Measurements from ENCODE around the gene SREBF1.

The SREBF1 gene

DNA sequence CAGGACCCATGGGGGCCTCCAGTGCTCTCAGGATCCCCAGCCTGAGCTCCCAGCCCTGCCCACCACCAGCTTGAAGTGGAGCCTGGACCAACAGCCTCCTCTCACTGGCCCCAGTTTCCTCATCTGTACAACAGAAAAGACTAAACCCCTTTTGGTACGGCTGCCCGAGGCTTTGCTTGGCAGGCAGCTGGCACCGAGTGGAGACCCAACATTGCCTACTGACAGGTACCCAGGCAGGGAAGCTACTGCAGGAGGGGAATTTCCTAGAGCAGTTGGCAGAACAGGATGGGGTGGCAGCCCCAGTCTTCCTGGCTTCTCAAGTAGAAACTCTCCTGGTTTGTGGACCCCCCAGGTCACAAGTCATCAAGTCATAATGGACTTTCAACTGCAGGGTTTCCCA is 14.2 kb downstream of the SREBF1 start:
- DNase-seq = no peak

DNA sequence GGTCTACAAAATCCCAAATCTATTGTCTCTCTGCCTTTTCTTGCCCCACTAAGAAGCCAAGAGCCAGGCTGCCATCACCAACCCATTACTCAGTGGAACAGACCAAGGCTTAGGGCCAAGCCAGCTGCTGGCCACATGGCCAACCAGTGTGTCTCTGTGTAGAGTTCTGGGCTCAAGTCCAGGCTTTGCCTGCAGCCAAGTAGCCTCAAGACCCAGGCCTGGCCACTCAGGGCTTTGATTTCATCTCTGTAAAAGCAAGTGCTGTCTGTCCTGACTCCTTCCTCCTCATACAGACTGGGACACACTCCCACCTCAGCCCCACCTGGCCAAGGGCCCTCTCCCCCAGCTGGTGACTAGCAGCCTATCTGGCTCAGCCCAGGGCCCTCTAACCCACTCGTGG is 14.6 kb downstream of the SREBF1 start:
- no peak for DNase-seq

DNA sequence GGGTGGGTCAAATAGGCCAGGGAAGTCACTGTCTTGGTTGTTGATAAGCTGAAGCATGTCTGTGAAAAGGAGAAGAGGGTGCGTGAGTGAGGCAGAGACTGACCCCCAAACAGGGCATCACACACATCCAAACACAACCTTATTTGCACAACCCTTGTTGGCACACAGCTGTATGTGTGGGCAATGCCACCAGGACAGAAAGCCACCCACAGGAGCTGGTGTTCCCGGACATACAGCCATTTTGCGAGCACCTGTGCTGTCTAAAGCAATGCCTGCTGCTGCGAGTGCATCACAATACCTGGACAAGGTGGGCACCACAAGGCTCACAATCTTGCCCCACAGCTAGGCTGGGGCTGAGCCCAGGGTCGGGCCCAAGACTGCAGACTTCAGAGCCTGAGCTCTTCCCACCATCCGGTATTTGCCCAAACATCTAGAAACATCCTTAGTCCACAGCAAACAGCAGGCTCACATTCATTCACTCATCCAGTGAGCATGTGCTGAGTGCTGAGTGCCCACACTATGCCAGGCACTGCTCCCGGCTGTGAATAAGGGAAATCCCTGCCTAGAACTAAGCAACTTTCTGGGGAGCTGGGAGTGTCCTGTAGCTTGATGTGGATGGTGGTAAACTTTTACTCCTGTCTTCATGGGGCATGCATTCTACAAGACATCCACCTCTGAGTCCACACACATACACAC is 16.2 kb downstream of the SREBF1 start:
- DNase-seq = no peak

DNA sequence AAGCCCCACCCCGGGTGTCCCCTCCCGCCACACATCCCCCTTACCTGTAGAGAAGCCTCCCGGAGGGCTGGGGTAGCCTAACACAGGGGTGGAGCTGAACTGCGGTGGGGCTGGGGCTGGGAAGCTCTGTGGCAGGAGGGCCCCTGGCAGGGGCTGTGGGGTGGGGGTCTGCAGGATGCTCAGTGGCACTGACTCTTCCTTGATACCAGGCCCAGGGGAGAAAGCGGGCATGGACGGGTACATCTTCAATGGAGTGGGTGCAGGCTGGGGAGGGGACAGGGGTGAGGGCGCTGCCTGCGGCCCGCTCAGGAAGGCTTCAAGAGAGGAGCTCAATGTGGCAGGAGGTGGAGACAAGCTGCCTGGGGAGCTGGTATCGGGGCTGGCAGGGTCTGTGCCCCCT is 16.7 kb downstream of the SREBF1 start:
- DNase-seq = no peak

DNA sequence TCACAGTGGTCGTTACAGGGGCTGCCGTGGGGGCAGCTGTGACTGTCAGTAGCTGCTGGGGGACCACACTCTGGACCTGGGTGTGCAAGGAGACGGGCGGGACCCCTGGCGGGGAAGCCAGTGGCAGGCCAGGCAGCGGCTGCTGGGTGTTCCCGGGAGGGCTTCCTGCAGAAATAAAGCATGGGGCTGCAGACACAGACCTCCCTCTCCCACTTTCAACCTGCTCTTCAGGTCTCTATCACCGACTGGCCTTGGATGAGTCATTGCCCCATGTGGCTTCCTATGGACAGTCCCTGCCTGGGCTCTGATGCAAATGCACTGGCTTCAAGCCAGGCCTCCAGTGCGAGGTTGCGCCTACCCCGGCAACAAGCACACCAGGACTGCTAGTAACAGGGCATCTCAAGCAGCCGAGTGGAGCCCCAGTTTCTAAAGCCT is 17.2 kb downstream of the SREBF1 start:
- DNase-seq = peak; percentile 36

DNA sequence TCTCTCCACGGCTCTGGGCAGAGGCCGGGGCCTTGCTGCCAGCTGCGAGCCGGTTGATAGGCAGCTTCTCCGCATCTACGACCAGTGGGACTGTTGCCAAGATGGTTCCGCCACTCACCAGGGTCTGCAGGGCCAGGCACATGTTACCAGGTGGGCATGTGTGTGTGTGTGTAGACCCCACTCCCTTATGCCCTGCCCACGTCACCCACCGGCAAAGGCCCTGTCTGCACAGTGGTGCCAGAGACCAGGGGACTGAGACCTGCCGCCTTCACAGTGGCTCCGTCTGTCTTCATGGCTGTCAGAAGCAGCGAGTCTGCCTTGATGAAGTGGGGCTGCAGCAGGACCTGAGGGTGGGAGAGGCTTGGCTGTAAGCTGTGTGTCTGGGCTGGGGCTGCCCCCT is 17.7 kb downstream of the SREBF1 start:
- DNase-seq = no peak

DNA sequence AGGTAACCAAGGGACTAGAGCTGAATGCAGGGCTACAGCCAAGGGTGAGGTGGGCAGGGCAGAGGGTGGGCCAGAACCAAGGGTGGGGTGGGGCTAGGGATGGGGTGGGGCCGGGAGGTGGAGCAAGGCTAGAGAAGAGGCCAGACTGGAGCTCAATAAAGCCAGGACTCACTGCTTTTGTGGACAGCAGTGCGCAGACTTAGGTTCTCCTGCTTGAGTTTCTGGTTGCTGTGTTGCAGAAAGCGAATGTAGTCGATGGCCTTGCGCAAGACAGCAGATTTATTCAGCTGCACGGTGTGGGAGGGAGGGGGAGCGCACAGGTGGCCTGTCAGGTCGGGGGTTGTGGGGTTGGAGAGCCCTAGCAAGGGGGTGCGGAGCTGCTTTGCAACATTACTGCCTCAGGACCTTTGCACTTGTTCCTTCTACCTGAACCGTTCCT is 18.7 kb downstream of the SREBF1 start:
- DNase-seq = no peak

DNA sequence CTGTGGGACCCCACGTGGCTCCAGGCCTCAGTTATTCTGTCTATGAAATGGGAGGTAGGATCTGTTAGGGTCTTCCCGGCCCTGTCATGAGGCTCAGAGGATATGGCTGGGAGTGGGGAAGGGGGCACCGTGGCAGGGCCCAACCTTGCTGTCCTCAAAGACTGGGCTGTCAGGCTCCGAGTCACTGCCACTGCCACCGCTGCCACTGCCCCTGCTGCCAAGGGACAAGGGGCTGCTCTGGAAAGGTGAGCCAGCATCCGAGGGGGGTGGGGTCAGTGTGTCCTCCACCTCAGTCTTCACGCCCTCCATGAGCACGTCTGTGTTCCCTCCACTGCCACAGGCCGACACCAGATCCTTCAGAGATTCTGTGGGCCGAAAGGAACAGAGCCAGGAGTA is 19.2 kb downstream of the SREBF1 start:
- DNase-seq = no peak

DNA sequence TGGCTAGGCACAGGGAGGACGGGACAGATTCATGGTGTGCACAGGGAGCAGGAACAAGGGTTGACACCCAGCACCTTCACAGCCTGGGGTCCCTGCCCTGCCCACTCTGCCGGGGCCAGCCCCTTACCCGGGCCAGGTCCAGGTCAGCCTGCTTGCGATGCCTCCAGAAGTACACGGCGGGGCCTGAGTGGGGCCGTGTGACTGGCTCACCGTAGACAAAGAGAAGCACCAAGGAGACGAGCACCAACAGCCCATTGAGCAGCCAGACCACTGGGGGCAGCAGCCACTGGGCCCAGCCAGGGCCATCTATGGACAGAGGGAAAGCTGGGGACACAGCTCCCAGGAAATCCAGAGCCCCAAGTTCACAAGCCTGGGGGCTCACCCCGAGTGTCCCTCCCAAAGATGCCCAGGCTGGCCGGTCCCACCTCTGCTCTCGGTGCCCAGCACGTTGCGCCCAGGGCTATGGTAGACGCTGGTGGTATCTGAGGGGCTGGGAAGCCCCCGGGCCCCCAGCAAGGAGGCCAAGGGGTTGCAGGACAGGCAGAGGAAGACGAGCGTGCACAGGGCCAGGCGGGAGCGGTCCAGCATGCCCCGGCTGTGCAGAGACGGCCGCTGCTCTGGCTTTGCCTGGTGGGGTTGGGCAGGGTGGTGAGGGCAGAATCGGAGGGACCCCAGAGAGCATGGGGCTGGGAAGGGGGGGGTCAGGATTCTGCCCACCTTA is 19.8 kb downstream of the SREBF1 start:
- DNase-seq = no peak

DNA sequence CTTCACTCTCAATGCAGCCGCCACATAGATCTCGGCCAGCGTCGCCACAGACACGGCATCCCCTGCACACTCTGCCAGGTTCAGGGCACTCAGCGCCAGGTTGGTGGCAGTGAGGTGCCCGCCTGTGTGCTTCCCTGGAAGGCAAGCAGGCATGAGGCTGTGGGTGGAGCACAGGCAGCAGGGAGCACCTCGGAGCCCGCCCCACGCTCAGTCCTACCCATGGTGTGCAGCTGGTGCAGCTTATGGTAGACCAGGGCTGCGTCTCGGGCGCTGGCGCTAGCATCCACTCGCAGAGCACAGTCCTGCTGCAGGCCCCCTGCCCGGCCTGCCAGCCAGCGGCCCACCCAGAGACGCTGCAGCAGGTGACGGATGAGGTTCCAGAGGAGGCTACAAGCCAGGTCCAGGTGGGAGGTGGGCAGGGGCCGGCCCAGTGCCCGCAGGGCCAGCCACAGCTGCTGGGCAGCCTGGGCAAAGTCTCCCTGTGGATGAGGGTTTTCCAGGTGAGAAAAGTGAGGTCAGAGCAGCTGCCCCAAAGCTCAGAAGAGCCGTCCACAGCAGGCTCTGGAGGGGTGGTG is 20.5 kb downstream of the SREBF1 start:
- DNase-seq = no peak

DNA sequence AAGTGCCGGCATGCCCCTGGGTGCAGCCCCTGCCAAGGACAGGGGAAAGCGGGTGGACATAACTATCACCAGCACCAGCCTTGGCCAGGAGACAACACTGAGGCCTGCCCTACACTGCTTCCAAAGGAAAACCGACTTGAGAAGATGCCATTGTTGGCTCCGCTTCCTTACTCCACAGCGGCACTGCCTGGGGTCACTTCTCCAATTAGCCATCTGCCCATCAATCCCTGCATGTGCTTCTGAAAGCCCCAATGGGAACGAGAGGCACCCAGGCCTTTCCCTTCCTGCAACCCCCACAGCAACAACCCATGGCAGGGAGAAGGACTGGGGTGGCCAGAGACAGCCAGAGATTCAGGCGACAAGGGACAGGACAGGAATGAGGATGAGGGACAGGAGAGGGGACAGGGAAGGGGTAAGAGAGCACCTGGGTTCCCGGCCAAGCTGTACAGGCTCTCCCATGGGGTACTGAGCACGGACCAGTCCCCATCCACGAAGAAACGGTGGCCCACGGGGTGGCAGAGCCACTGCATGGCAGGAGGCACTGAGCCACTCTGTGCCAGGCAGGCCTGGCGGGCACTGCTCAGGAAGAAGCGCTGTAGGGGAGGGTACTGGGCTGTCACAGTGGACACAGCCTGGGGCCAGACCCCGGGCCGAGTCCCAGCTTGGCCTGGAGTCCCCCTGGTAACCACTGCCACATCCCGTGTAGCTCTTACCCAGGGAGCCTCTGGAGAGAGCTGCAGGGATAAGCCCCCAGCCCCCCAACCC is 21.2 kb downstream of the SREBF1 start:
- DNase-seq = no peak

DNA sequence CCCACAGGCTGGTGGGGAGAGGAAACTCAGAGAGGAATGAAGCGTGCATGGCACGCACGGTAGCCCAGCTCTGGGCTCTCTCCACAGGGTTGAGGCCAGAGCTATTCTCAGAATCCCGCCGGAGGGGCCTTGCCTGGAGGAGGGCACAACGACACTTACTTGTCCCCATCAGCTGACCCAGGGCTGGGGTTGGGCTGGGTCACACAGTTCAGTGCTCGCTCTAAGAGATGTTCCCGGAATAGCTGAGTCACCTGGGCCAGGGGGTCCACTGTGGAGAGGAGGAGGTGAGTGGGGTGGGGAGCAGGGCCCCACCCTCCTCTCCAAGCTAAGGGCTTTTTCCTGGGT is 21.8 kb downstream of the SREBF1 start:
- no peak for DNase-seq

DNA sequence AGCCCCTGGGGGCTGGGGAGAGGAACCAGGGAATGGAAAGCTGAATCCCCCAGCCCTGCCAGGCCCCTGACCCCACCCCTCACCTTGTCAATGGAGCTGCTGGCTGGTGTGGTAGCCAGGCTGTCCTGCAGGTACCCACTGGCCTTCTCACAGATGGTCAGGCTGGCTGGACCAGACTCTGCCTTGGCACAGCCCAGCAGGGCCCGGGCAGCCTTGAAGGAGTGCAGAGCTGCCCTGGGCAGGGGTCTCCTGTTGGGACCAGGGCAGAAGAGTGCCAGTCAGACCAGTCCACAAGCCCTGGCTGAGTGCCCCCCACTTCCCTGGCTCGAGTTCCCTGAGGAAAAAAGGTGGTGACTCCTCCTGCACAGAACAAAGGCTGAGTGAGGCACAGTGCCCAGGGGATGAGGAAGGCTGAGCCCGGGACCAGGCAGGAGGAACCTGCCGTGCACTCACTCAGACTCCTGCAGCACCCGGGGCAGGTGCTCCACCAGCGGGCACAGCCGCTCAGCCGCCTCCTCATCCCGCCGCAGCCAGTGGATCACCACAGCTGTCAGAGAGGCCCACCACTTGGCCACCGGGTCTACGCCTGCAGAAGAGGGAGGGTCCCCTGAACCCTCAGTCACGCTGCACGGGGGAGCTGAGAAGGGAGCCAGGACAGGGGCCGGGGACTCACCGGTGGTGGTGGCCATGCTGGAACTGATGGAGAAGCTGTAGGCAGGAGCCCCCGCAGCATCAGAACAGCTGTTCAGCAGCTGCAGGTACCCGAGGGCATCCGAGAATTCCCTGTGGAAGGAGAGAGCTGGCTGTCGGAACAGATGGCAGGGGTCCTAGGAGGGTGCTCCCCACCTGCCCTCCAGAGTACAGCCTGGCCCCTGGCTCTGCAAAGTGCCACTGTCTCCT is 22.4 kb downstream of the SREBF1 start:
- DNase-seq = no peak

DNA sequence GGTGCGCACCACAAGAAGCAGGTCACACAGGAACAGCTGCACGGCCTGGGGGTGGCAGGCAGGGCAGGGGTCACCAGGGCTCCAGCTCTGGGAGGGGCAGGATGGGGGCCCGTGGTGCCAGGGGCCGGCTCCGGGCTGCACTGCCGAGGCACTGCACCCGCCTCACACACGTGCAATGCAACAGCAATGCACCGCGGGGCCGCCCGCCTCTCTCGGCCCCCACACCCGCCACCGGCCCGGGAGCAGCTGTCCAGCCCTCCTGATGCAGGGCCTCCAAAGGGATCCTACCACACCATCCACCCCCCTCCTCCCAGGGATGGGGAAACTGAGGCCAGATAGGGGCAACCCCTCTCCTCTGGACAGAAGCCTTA is 23.1 kb downstream of the SREBF1 start:
- DNase-seq = no peak

DNA sequence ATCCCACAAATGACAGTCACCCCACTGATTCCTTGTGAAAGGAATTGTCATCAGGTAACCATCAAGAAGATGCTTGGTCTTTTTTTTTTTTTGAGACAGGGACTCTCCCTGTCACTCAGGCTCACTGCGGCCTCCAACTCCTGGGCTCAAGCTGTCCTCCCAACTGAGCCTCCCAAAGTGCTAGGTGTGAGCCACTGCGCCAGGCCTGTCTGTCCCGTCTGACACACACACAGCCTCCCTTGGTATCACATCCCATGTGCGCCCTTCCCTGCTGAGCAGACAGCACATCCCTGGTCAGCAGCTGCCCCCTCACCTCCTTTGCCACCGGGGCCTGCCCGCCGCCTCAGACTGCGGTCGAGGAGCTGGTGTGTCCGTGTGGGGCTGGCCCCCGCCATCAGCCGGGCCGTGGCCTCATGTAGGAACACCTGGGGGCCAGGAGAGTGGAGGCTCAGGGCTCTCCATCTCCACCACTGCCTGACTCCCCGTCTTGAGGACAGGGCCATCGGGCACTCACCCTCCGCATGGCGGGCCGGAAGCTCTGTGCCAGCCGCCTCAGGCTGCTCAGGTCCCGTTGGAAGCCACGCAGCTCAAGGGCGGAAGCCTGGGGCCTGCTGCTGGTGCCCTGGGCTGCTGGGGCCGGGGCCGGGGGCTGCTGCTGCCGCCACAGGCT is 23.6 kb downstream of the SREBF1 start:
- no peak for DNase-seq

DNA sequence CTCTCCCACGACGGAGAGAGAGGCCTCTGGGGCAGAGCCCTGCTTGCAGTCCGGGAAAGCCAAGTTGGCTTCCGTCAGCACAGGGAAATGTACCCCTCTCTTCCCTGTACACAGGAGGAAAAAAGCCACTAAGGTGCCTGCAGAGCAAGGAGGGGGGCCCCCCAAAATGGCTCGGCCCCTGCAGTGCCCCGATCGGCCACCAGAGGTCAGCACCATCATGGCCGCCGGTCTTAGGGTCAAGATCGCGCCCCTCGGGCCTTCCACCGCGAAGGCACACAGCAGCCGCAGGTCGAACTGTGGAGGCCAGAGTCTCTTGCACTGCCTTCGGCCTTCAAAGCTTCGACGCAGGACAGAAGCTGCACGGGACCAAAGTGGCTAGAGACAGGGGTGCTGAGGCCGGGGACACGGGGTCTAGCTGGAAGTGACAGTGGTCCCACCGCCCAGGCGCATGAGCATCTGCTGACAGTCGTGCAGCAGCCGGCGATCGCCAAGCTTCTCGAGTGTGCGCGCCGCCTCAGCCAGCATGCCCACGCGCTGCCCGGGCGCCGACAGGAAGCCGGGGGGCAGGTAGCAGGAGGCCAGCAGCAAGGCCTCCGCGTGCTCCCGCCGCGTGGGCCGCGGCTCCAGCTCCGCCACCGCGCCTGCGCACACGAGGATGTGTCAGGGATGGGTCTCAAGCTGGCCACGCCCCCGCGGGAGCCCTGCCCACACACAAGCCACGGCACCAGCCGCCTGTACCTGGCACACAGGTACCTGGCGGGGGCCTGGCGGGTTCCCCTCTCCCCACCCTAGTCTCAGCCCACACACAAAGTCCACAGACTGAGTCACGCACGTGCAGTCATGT is 24.4 kb downstream of the SREBF1 start:
- peak; percentile 71 for DNase-seq

DNA sequence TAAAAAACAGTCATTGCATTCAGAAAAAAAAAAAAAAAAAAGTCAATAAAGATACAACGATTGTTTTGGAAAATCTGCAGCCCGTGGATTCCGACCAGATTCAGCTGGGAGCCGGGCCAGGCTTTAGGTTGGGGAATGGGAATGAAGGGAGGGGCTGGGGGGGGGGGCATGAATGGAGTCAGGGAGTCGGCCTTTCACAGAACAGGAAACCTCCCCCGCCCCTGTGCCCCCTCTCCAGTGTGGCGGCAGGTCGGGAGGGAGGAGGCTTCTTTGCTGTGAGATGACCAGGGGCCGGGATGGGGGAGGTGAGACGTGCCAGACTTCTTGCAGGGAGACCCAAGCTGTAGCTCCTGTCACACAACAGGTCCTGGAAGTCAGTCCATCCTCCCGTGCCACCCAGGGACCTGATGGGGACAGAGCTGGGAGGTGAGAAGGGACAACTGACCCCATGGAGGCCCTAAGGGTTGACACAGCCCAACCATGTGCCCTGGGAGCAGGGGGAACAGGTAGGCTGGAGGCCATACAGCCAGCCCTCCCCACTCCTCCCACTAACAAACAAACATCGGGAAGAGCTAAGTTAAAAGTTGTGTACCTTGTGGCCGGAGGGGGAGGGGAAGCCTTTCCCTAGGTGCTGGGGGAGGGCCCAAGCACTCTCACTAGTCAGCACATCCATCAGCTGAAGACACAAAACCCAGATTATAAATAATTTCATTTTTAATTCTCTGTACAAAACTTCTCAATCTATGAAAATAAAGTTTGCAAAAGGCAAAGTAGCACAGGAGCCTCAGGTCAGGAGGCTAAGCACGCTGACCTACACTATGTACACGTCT is 25.2 kb downstream of the SREBF1 start:
- no peak for DNase-seq

DNA sequence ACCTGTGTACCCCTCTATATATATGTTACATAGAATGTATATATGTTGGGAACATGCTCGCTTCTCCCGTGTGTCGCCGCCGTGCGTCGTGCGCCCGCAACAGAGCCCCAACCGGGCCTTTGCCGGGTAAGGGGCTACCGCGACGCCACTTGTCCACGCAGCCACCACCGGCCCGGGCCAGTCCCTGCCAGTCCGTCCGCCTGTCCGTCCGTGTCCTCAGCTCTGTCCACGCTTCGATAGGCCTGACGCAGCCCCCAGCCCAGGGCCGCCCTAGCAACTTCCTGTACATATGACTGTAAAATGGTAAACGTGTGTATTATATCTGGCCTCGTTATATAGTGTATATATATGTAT is 25.9 kb downstream of the SREBF1 start:
- DNase-seq = no peak

DNA sequence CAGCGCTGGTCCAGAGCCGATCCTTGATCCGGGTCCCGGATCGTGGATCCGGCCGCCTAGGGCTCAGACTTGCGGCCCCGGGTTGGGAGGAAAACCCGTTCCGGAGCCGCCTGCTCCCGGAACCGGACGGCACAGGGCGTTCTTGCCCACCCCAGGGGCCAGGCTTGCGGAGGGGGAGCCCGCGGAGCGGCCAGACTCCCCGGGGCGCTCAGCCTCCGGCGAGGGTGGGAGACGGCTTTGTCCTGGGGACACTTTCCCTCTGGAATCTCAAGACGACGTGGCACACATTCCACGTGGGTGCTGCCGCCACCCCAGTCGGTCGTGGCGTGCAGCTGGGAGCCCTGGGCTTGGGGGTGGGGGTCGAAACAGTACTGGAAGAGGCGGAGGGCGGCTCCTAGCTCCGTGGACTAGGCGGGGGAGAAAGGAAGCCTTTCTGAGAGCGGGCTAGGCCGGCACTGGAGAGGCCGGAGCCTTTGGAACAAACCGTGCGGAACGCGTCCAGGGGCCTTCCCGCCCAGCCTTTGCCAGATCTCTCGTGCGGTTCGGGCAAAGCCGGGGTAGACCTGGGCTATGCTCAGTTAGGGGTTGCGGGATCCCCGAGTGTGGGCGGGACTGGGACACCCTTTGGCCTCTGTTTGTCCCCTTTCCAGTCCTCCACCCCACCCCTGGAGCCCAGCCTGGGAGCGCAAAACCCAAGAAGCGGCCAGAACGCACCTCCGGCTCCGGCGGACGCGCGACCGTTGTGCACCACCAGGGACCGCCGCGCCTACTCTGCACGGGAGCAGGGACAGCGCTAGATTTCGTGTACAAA is 26.5 kb downstream of the SREBF1 start:
- no peak for DNase-seq

Data from T-helper 9 cell (primary cell).